ENCODE results near the gene MVB12B.

The MVB12B gene

DNA sequence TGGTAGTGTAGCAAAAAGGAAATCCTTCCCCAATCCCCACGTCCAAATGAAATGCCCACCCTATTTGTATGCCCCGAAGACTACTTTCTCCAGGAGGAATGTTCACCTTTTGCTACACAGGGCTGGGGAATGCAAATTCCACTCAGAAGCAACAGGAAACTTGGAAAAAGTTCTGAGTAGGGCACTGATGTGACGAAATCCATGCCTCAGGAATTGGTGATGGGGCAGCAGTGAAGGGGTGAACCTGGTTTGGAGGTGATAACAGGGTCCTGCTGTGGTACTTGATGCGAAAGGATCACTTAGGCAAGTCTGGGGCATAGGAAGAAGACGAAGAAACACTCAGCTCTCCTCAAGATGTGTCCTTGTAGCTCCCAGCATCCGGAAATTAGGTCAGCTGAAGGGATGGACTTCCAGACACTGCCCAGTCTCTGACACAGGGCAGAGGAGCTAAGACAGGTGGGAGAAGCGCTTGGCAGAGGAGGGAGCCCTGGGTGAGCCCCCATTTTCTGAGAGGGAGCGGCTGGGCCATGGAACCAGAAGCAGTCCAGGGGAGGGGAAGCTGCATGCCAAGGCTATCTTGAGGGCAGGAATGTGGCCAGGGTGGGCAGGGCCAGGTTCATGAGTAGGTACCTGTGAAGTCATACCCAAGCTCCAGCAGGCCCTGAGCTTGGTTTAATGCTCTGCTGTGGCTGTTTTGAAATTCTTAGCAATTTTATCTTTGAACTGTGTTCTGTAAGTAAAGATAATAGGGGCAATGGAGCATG is 22.2 kb upstream of the MVB12B start:
- DNase-seq: peak; percentile 41

DNA sequence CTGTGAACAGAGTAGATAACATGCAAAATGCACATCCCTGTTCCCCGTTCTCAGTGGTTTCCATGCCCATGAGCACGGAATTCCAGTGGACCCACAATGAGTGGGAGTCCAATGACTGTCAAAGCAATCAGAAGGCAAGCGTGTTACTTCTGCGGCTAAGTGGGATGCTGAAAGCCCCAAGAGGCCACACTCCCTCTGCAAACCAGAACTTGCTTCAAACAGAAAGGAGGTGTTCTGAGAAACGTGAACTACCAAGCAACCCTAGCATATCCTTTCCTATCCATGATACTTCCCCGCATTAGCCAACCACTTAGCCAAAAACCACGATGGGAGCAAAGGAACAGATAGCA is 21.7 kb upstream of the MVB12B start:
- DNase-seq: peak; percentile 35

DNA sequence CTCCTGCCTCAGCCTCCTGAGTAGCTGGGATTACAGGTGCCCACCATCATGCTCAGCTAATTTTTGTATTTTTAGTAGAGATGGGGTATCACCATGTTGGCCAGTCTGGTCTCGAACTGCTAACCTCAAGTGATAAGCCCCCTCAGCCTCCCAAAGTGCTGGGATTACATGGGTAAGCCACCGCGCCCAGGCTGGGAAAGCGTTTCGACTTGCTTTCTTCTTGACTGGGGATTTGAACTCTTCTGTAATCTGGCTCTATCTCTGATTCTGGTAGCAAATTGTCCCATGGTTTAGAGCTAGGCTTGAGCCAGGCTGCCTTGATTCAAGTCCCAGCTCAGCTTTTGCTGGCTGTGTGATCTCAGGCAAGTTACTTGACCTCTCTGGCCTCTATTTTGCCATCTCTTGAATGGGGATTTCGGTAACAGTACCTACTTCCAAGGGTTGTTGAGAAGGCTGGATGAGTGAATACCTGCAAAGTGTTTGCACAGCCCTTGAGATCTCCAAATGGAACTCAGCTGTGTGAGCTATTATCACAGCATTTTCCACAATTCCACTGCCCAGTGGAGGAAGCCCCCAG is 20.5 kb upstream of the MVB12B start:
- DNase-seq: peak; percentile 9

DNA sequence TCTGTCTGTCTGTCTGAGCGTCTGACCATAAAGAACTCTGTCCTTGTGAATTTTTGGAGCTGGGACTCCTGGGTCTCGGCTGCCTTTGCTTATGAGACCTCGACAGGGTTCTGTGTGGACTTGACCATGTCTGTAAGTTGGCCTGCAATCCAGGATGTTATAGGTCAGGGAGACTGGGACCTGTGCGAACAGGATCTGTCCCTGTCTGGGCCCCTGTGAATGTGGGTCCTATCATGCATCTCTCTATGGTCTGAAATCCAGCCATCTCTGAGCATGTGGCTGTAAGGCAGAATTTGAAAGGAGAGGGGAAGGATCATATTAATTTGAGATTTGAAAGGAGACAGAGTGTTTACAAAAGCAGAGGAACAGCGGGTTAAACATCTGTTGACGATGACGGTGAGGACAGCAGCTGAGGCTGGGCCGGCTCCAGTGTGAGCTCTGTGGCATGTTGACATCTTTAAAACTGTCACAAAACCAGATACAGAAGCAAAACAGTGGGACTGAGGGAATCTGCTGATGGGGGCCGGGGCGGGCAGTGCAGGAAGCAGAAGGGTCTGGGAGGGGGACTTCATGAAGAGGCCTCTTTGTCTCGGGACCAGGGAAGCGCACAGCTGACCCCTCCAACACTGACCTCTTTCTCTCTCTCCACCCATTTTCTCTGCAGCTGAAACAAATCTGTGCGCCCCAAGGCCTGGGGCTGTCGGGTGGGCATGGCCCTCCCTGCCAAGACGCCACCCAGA is 19.1 kb upstream of the MVB12B start:
- peak; percentile 4 for DNase-seq

DNA sequence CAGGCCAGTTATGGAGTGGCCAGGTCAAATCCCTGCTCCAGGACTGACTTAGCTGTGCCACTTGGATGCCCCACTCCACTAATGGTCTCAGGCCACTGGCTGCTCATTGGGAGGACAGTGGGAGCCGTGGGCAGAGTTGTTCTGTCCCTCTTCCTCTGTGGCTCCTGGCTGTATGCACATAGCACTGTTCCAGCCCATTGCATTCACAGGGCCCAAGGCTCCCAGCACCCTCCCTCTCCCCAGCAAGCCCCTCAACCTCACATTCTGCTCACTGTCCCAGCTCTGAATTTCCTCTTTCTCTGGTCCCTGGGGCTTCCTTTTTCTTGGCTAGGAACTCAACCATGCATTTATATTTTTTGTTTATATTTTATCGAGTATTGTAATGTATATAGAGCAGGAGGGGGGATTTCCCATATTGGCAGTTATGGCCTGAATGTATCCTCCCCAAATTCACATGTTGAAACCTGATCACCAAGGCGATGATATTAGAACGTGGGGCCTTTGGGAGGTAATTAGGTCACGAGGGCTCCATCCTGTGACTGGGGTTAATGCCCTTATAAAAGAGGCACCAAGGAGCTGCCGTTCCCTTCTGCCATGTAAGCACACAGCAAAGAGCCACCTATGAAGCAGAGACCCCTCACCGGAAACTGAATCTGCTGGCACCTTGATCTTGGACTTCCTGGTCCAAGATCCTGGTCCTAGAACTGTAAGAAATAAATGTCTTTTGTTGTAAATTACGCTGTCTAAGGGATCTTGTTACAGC is 17.0 kb upstream of the MVB12B start:
- peak; percentile 13 for DNase-seq

DNA sequence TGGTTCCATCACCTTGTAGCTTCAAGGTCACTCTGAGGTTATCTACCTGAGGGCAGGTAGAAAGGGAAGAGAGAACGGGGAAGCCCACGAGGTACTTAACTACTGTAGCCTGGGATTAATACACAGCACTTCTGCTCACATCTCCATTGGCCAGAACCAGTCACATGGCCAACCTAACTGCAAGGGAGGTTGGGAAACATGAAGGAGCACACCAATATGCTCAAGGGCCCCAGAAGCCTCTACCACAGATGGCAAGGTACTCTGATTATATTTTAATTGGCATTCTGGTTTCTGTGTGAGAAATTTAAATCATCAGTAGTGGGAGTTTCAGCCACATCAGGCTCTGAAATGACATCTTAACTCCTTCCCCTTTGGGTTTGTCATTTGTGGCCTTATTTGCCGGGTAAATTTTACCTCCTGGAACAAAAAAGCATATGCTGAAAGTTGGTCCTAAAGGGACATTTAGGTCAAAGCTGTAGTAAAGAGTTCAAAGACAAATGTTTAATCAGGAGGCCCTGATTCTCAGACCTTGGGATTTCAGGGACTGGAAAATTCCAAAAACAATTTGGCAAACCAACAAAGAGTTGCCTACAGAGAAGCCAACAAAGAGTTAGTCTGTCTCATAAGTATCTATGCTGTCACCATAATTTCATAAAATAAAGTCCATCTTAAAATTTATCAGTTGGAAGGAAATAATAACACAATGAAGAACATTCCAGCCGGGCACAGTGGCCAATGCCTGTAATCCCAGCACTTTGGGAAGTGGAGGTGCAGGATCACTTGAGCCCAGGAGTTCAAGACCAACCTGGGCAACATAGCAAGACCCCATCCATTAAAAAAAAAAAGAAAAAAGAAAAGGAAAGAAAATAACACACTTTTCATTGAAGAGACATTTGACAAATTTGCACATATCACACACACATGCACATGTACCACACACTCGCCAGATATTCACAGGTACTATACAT is 13.8 kb upstream of the MVB12B start:
- DNase-seq: no peak

DNA sequence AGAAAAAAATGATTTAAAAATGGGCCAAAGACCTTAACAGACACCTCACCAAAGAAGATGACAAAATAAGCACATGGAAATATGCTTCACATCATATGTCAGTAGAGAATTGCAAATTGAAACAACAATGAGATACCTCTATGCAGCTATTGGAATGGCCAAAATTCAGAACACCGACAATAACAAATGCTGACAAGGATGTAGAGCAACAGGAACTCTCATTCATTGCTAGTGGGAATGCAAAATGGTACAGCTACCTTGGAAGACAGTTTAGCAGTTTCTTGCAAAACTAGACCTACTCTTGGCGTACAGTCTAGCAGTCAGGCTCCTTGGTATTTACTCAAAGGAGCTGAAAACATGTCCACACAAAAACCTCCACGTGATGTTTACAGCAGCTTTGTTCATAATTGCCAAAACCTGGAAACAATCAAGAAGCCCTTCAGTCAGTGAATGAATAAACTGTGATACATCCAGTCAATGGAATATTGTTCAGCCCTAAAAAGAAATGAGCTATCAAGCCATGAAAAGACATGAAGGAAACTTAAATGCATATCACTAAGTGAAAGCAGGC is 10.5 kb upstream of the MVB12B start:
- DNase-seq: no peak

DNA sequence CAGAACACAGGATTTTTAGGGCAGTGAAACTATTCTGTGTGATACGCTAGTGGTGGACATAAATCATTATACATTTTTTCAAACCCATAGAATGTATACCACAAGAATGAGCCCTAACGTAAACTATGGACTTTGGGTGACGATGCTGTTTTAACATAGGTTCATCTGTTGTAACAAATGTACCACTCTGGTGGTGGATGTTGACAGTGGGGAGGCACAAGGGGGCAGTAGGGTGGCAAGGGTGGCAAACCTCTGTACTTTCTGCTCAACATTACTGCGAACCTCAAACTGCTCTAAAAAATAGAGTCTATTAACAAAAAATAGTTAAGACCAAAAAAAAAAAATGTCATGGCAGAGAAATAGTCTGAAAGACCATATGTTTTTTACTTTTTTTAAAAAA is 9.1 kb upstream of the MVB12B start:
- no peak for DNase-seq

DNA sequence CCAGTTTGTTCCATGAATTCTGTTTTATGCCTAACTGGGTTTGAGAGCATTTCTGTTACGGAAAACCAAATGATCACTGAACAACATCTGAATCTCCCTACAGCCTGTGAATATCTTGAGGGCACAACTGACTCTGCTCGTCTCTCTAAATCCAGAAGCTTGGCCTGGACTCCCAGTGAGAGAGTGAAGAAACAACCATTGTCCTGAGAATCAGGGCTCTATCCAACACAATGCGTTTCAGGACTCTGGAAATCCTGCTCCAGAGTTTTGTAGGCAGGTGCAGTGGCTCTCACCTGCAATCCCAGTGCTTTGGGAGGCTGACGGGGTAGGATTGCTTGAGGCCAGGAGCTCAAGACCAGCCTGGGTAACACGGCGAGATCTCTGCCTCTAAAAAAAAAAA is 7.8 kb upstream of the MVB12B start:
- DNase-seq: no peak

DNA sequence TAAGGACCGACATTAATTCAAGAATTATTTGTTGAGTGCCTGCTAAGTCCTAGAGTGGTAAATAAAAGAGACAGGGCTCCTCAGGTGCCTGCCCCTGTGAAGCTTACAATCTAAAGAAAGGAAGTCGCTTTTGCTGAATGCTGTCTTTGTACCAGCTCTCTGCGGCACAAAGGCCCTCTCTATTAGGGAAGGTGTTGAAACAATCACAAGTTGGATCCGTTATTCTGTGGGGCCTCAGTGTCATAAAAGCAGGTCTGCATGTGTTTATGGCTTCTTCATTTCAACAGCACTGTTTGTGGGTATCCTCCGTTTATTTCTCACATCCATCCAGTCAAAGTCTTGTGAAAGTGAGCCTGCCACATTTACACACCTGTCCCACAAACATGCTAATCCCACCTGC is 7.0 kb upstream of the MVB12B start:
- DNase-seq: no peak

DNA sequence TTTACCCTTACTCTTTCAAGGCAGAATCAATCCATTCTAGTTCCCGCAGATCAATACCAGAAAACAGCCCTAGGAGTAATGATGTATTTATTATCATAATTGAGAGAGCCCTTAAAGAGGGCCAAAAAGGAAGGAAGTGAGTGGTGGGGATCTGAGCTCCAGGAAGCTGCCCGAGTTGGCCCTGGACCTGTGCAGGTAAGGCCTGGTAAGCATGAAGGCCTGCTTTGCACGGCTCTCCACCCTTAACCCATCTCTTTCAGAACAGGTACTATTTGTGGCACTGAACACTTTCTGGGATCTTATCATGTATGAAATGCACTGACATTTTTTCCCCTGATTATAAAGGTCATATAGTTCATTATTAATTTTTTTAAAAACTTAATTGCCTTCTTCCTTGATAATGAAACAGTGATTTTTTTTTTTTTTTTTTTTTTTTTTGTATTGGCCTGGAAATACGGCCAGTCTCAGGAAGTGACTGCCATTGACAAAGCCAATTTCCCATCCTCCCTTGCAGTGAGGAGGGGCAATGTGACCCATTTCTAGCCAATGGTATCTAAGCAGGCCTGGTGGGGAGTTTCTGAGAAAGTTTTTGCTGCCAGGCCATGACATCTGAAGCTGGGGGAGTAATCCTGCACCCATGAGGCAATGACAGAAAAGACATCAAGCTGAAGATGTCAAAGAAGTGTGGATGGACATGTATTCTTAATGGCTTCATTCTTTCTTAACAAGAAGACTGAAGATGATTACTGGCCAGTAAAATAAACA is 6.3 kb upstream of the MVB12B start:
- DNase-seq: no peak

DNA sequence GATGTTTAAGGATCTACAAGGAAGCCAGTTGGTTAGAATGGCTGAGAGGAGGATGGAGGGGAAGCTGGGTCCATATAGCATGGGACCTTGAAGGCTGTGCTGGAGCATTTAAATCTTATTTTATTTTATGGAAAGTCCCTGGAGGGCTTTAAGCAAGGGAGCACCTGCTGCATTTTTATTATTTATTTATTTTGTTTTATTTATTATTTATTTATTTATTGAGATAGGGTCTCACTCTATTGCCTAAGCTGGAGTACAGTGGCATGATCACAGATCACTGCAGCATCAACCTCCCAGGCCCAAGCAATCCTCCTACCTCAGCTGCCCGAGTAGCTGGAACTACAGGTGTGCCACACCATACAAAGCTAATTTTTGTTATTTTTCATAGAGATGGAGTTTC is 4.9 kb upstream of the MVB12B start:
- no peak for DNase-seq

DNA sequence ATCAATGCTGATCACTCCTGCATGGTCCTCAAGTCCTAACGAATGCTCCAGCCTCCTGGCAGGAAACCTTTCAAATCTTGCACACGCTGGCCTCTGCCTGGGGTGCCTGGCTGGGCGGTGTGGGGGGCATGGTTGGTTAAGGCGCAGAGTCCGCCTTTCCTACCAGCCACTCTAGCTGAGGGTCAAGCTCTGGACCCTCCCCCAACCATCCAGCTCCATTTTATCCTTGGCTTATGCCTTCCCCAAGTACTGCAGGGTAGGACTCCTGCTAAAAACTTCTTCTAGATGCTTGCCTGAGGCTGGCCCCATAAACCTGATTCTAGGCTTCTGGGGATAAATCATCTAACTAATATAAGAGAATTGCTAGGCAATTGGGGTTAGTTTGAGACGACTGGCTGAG is 808 bp upstream of the MVB12B start:
- no peak for DNase-seq

DNA sequence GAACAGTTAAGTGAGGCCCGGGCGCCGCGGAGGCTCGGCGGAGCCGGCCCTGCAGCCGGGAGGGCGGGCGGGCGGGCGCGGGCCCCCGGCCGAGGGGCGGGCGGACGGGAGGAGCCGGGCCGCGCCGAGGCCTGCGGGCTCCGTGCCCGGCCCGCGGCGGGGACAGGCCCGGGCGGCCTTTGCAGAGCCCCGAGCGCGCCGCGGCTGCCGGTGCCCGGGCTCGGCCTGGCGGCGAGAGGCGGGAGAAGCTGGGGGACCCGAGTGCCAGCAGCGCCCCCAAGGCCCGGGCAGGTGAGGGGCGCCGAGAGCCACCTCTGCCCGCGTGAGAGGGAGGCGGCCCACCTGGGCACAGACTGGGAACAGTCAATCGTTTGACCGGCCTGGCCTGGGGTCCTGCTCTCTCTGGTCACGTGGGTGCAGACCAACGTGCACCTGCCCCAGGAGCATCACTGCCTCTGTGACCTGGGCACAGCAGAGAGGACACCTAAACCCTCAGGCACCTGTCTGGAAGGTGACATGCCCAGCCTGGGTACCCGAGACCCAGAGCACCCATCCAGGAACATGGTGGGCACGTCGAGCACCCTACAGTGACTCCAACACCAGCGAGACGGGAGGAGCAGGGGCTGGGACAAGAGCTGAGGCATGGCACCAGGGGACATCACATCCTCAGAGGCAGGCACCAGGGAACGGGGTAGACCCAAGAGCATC is 531 bp downstream of the MVB12B start:
- peak; percentile 77 for DNase-seq

DNA sequence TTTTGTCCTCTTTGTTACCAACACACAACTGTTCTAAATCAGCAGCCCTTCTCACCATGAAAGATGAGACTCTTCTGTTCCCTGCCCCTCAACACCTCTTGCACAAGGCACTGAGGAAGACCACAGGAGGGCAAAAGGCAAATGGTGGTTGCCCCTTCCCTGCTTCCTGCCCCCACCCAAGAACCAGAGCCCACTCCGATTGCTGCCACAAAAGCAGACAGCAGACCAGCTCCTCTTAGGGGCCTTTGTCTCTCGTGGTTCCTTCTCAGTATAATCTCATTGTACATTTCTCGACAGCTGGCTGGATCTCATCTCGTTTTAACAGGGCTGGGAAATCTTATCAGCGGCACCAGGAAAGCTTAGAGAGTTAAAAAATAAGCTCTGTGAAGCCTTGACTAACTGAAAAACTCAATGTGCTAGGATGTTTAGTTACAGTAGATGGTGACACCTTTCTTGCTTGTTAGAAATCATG is 1.1 kb downstream of the MVB12B start:
- no peak for DNase-seq

DNA sequence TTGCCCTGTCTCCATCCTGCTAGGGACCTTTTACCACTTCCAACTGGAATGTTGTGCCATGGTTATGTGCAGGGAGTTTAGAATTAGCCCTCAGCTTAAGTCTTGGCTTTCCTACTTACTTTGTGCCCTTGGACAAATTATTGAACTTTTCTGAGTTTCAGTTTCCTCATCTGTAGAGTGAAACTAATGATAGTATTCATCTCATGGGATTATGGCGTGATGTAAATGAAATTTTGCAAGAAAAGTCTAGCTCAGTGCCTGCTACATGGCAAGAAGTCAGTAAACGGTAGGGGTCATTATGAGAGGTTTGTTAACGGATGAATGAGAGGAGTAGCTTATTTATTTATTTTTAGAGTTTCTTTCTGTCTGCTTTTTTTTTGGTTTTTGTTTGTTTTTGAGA is 1.8 kb downstream of the MVB12B start:
- no peak for DNase-seq

DNA sequence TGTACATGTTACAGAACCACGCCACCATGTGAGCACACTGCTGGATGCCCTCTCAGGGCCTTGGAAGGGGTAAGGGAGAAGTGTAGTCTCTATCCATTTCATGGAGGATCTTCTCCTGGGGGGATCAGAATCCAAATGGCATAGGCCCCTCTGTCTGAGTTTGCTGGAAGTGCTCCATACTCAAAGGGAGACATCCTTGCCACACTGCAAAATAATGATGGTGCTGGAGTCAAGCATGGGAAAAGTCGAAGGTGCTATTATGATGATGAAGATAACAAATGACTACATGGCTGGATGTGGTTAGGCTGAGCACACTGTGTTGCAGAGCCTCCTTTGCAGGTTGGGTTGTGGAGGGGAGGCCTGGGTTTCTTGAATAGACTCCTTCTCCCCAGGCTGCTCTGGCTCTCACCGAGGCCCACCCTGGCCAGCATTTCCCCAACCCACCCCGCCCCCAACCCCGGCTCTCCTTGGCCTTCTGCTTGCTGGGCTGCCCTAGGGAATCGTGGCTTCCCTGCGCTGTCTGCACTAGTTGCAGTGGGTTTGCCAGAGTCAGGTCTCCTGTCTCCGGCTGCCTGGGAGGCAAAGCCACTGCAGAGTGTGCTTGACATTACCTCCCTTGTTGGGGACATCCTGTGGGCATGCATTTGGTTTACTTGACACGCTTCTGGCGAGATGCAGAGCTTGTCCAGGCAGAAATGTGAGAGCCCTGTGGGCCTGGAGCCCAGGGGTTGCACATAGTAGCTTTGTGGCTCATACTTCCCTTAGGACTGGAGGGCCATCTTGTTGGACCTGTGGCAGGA is 3.0 kb downstream of the MVB12B start:
- DNase-seq: peak; percentile 63

DNA sequence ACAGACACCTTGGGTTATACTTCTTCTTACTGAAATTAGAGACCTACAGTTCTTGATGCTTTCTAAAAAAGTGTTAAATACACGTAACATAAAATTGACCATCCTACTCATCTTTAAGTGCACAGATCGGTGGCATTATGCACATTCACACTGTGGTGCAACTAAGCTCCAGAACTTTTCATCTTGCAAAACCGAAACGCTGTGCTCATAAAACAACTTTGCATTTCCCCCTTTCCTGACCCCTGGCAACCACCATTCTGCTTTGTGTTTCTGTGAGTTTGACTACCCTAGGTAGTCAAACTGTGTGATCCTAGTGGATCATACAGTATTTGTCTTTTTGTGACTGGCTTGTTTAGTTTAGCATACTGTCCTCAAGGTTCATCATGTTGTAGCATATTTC is 3.9 kb downstream of the MVB12B start:
- DNase-seq: peak; percentile 42

DNA sequence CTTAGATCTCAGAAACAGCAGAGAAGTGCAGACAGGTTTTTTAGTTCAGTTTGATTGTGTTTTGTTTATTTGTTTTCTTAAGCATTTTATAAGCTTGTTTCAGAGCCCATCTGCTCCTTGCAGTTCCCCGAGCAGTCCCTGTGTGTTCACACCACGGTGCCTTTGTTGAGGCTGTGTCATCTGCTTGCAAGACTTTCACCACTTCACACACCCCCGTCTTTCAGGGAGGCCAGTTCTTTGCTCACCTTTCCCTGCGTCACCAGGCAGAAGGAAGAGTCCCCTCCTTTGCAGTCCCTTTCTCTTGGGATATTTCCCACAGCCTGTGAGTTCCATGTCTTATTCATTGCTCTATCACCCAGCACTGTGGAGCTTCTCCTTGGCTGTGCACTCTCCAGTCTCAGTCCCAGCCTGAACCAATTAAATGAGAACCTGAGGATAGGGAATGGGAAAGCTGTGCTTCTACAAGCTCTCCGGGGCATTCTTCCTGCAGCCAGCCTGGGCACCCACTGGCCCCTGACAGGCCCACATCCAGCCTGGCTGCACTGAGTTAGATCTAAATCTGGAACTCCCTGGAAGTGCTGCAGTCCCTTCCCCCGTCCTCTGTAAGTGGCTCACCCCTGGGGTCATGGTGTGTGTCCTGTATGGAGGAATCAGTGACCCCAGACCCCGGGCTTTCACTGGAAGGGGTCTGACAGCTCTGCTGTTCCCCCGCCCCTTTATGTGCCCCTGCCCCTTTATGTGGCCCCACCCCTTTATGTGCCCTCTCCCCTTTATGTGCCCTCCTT is 5.5 kb downstream of the MVB12B start:
- DNase-seq: peak; percentile 57

Measured in activated CD8-positive, alpha-beta memory T cell treated with anti-CD3 and anti-CD28 coated beads for 24 hours (primary cell).